Neural progenitor cell (in vitro differentiated cells): Measurements from ENCODE around the gene TMEM74B.

Source experiments
- EZH2 ChIP-seq: fragments of 200-600 bp; sonication (generic); IDR thresholded peaks from 2 replicates; pipeline ENCODE4 v1.6.1; 2017; ENCODE audit warnings: antibody characterized with exemption, mild to moderate bottlenecking, moderate library complexity
- EZH2phosphoT487 ChIP-seq: fragments of 200-600 bp; sonication (generic); IDR thresholded peaks from 2 replicates; pipeline ENCODE4 v1.6.1; 2017; ENCODE audit warnings: antibody characterized with exemption
- TF ChIP-seq, protein P1 (sequence below): fragments of 200-600 bp; sonication (generic); IDR thresholded peaks from 2 replicates; pipeline ENCODE4 v1.5.1; 2017; ENCODE audit warnings: antibody characterized with exemption, mild to moderate bottlenecking

DNA sequence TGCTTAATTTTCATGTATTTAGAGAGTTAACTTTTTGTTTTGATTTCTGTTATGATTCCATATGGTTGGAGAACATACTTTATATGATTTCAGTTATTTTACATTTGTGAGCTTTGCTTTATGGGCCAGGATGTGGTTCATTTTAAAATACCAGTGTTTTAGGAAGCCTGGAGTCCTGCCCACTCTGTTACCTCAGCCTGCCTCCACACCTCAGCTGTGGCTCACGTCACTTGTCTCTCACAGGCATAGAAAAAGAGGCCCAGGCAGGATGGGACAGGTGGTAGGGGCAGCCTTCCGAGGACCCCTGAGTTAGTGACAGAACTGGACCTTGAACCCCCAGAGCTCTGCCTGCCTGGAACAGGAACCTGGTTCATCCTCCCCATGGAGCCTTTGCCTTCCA is 50.4 kb downstream of the TMEM74B start:
- TF ChIP-seq, protein P1, sequence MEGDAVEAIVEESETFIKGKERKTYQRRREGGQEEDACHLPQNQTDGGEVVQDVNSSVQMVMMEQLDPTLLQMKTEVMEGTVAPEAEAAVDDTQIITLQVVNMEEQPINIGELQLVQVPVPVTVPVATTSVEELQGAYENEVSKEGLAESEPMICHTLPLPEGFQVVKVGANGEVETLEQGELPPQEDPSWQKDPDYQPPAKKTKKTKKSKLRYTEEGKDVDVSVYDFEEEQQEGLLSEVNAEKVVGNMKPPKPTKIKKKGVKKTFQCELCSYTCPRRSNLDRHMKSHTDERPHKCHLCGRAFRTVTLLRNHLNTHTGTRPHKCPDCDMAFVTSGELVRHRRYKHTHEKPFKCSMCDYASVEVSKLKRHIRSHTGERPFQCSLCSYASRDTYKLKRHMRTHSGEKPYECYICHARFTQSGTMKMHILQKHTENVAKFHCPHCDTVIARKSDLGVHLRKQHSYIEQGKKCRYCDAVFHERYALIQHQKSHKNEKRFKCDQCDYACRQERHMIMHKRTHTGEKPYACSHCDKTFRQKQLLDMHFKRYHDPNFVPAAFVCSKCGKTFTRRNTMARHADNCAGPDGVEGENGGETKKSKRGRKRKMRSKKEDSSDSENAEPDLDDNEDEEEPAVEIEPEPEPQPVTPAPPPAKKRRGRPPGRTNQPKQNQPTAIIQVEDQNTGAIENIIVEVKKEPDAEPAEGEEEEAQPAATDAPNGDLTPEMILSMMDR: no peak
- TF ChIP-seq EZH2: no peak
- no peak for TF ChIP-seq EZH2phosphoT487
